ENCODE data around the gene CACNA2D1. TPM values are rescaled to one million over a fixed set of nuclear protein-coding genes. Genes with fewer than 3 reads are reported as not detected.
"Not testable (repeated sequence)": the region's sequence is repeated elsewhere in the genome, so short reads cannot be mapped to it uniquely, and the experiment has no call there.

Gene CACNA2D1
- total RNA-seq, 2 experiments from 2014 or later = not detected

DNA sequence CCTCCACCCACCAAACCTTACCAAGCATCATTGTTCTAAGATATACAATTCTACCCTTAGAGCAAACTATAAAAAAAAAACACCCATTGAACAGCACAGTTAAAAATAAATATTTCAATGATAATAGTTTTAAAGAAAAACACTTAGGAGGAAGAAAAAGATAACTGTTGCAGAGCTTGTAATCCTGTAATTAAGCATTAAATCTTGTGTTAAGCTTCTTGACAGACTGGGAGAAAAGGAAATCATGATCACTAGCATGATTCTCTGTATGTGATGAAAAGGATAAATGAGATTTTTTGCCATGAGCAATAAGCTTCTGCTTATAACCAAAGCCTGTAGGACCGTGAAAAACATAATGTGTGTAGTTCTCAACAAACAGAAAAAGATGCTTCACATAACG lies 289.8 kb downstream of the CACNA2D1 start:
- no peaks in the 10 kb centered on the region for H3K4me1 Mint-ChIP-seq (ENCODE audit: low read depth)
- intact Hi-C loops (cut with micrococcal nuclease) = no loop called here
- no peak overlapping the region for H3K4me3 Mint-ChIP-seq
- no peaks in the 10 kb centered on the region for H3K9me3 Mint-ChIP-seq
- CTCF ChIA-PET = no interaction called here
- H3K36me3 Mint-ChIP-seq (ENCODE audit: low read depth) = no peaks in the 10 kb centered on the region
- DNase-seq = no peak
- no peaks in the 10 kb centered on the region for H3K27me3 Mint-ChIP-seq (ENCODE audit: low read depth)
- H3K27ac Mint-ChIP-seq = no peak overlapping the region

DNA sequence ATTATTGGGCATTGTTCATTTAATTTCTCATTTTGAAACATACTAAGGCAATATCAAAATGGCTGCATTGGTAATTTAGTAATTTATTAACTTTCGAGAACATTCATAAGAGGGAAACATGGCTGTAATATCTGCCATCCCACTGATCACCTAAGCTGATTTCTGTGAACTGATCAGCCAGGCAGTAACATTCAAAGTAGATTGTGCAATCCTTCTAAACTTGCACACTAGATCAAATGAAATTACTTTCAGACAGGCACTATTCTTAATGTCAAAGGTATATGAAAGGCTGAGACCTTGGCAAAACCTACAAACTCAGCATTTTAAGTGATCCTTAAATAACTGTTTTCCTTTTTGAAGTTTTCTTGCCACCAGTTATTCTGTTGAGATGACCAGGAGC lies 290.7 kb downstream of the CACNA2D1 start:
- Mint-ChIP-seq H3K4me1 (ENCODE audit: low read depth) (no peaks in the 10 kb centered on the region), H3K27me3 (ENCODE audit: low read depth) (no peaks in the 10 kb centered on the region), H3K27ac (no peak overlapping the region), H3K9me3 (no peaks in the 10 kb centered on the region), H3K36me3 (ENCODE audit: low read depth) (no peaks in the 10 kb centered on the region), H3K4me3 (no peak overlapping the region)
- intact Hi-C loops (cut with micrococcal nuclease) = no loop called here
- CTCF ChIA-PET = no interaction called here
- no peak for DNase-seq

DNA sequence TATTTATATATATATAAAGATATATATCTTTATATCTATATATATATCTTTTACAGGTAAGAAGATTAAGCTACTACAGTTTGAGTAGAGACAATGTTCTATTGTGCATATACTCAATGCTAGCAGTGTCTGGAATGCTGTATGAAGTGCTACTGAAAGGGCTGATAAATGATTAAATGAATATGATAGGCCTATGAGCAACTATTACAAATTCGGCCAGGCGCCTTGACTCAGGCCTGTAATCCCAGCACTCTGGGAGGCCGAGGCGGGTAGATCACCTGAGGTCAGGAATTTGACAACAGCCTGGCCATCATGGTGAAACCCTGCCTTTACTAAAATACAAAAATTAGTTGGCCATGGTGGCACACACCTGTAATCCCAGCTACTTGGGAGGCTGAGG lies 297.1 kb downstream of the CACNA2D1 start:
- H3K4me1 Mint-ChIP-seq (ENCODE audit: low read depth) = no peaks in the 10 kb centered on the region

DNA sequence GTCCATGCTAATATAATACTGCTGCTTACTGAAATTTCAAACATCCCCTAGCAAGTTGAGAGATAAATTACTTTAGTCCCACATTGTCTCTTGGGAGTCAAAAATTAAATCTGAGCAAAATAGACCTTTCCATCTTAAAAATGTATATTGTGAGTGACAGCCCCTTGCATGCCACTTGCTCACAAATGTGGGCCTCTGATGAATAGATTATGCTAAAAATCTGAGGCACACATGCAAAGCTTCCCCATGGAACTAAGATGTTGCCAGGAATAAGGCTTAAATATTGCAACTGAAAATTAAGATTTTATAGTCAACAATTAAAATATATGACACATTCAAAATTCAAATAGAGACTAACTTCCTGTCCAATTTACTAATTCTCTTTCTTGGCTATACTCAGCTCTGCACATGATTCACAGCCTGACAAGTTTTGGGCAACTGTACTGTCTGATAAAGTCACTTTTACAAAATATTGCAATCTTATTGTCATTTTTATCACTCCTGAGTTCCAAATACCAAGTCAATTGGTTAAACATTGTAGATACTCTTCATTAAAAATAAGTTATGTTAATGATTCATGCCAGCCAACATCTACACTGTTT lies 301.2 kb downstream of the CACNA2D1 start:
- Mint-ChIP-seq H3K4me3 (no peak overlapping the region), H3K36me3 (ENCODE audit: low read depth) (no peaks in the 10 kb centered on the region), H3K27me3 (ENCODE audit: low read depth) (no peaks in the 10 kb centered on the region), H3K4me1 (ENCODE audit: low read depth) (no peaks in the 10 kb centered on the region), H3K27ac (no peak overlapping the region), H3K9me3 (no peaks in the 10 kb centered on the region)
- DNase-seq = no peak
- intact Hi-C loops (cut with micrococcal nuclease) = no loop called here
- CTCF ChIA-PET = interaction anchor here (0.8 kb wide), 1 partner anchor 235 kb away, joined by 4 read pairs; no protein-coding TSS in a partner anchor

More for the DNA sequence above, 297.1 kb downstream of the CACNA2D1 start:
- no peak for DNase-seq
- no peaks in the 10 kb centered on the region for H3K36me3 Mint-ChIP-seq (ENCODE audit: low read depth)
- intact Hi-C loops (cut with micrococcal nuclease) = no loop called here
- H3K9me3 Mint-ChIP-seq = no peaks in the 10 kb centered on the region
- no peak overlapping the region for H3K27ac Mint-ChIP-seq
- CTCF ChIA-PET = no interaction called here
- no peak overlapping the region for H3K4me3 Mint-ChIP-seq
- no peaks in the 10 kb centered on the region for H3K27me3 Mint-ChIP-seq (ENCODE audit: low read depth)

DNA sequence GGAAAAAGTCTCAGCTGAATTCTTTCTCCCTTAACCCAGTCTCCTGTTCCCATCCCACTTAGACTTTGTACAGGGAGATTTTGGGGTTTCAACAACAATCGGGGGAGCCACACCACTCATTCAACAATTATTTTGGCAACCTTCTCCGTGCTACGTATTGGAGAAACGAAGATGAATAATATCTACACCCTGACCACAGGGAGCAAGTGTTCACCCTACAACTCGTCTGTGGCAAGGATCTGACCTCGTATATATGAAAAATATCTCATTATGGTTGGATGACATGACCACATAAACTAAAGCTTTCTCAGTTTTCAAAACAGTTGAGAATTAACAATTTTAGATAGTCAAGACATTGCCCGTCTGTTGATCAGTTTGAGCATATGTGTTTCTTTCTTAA lies 302.1 kb downstream of the CACNA2D1 start:
- CTCF ChIA-PET = interaction anchor here (0.6 to 0.8 kb wide), 2 partner anchors 74 to 234 kb away, joined by 3 to 4 read pairs; no protein-coding TSS in a partner anchor
- Mint-ChIP-seq H3K9me3 (no peaks in the 10 kb centered on the region), H3K4me3 (no peak overlapping the region), H3K27me3 (ENCODE audit: low read depth) (no peaks in the 10 kb centered on the region), H3K36me3 (ENCODE audit: low read depth) (no peaks in the 10 kb centered on the region), H3K4me1 (ENCODE audit: low read depth) (no peaks in the 10 kb centered on the region), H3K27ac (no peak overlapping the region)
- no peak for DNase-seq
- intact Hi-C loops (cut with micrococcal nuclease) = no loop called here

DNA sequence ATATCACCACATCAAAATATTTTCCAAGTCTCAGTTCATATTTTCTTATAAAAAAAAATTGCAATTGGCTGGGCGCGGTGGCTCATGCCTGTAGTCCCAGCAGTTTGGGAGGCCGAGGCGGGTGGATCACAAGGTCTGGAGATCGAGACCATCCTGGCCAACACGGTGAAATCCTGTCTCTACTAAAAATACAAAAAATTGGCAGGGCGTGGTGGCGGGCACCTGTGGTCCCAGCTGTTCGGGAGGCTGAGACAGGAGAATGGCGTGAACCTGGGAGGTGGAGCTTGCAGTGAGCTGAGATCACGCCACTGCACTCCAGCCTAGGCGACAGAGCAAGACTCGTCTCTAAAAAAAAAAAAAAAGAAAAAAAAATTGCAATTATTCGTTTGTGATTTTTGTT lies 303.0 kb downstream of the CACNA2D1 start:
- H3K4me3 Mint-ChIP-seq; H3K36me3 Mint-ChIP-seq (ENCODE audit: low read depth); H3K27ac Mint-ChIP-seq; H3K4me1 Mint-ChIP-seq (ENCODE audit: low read depth); H3K27me3 Mint-ChIP-seq (ENCODE audit: low read depth); DNase-seq; H3K9me3 Mint-ChIP-seq; intact Hi-C loops (cut with micrococcal nuclease): not testable (repeated sequence)
- CTCF ChIA-PET = interaction anchor here (0.6 kb wide), 1 partner anchor 75 kb away, joined by 3 read pairs; no protein-coding TSS in a partner anchor

DNA sequence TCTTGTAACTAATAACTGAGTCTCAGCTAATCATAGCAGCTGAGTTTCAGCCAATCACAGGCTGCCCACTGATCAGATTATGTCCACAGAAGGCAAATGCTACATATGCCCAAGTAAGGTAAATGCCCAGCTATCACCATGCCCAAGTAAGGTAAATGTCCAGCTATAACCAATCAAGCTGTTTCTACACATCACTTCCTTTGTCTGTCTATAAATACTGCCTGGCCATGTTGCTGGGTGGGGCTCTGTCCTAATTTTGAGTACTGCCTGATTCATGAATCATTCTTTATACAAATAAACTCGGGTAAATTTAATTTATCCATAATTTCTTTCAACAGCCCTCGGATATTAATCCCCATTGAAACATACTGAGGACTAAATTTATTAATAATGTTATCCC lies 312.4 kb downstream of the CACNA2D1 start:
- Mint-ChIP-seq H3K4me1 (ENCODE audit: low read depth) (no peaks in the 10 kb centered on the region), H3K27me3 (ENCODE audit: low read depth) (no peaks in the 10 kb centered on the region), H3K4me3 (no peak overlapping the region), H3K9me3 (no peaks in the 10 kb centered on the region), H3K27ac (no peak overlapping the region), H3K36me3 (ENCODE audit: low read depth) (no peaks in the 10 kb centered on the region)
- CTCF ChIA-PET = no interaction called here
- no peak for DNase-seq
- intact Hi-C loops (cut with micrococcal nuclease) = no loop called here

DNA sequence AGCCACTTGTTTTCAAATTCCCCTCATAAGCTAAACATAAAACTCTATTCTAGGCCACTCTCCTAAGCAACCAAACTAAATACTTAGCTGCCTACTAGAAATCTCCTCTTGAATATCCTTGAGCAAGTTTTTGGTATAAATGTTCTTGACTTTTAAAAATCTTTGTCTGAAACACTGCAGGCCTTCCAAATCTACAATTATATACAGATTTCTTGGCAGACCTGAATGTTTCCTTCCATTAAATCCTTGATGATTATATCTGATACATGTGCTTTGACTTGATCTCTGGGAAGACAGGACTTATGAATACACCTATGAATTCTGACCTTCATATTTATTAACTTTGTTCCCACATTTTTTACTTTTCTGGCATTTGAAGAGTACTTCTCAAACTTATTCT lies 314.5 kb downstream of the CACNA2D1 start:
- Mint-ChIP-seq H3K36me3 (ENCODE audit: low read depth) (no peaks in the 10 kb centered on the region), H3K9me3 (no peaks in the 10 kb centered on the region), H3K27me3 (ENCODE audit: low read depth) (no peaks in the 10 kb centered on the region), H3K4me3 (no peak overlapping the region), H3K4me1 (ENCODE audit: low read depth) (no peaks in the 10 kb centered on the region), H3K27ac (no peak overlapping the region)
- CTCF ChIA-PET = no interaction called here
- intact Hi-C loops (cut with micrococcal nuclease) = no loop called here
- DNase-seq = no peak

DNA sequence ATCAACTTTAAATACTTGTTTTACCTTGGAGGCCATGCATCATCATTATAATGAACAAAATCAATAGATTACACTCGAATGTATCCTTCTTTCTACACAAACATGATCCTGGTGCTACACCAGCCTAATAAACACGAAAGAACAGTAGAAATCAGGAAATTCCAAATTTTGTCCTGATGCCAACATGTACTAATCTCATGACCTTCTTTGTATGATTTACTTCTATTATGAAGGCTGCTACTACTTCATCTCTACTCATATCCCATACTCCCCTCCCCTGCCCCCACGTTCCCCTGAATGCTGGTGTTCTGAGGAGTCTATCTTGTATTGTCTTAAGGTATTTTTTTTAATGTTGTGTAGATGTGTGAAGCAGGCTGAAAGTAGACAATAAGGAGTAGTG lies 315.0 kb downstream of the CACNA2D1 start:
- H3K4me3 Mint-ChIP-seq = no peak overlapping the region
- no peak overlapping the region for H3K27ac Mint-ChIP-seq
- H3K9me3 Mint-ChIP-seq = no peaks in the 10 kb centered on the region
- no peaks in the 10 kb centered on the region for H3K4me1 Mint-ChIP-seq (ENCODE audit: low read depth)
- H3K27me3 Mint-ChIP-seq (ENCODE audit: low read depth) = no peaks in the 10 kb centered on the region
- CTCF ChIA-PET = no interaction called here
- no peaks in the 10 kb centered on the region for H3K36me3 Mint-ChIP-seq (ENCODE audit: low read depth)
- intact Hi-C loops (cut with micrococcal nuclease) = no loop called here
- no peak for DNase-seq

DNA sequence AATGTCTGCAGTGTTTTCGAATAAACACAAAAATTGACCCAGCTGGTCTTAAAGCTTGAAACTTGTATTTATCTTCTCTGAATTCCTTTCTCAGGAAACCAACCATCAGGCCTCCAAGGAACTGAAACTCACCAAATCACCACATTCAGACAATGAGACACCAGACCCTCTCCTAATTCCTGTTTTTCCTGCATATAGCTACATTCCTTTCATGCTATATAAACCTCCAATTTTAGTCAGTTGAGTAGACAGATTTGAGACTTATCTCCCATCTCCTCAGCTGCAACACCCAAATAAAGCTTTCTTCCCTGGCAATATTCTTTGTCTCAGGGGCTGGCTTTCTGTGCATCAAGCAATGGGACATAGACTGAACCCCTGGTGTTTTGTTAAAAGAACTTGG lies 317.0 kb downstream of the CACNA2D1 start:
- Mint-ChIP-seq H3K4me3 (no peak overlapping the region), H3K4me1 (ENCODE audit: low read depth) (no peaks in the 10 kb centered on the region), H3K27ac (no peak overlapping the region), H3K9me3 (no peaks in the 10 kb centered on the region), H3K27me3 (ENCODE audit: low read depth) (no peaks in the 10 kb centered on the region), H3K36me3 (ENCODE audit: low read depth) (no peaks in the 10 kb centered on the region)
- DNase-seq = no peak
- intact Hi-C loops (cut with micrococcal nuclease) = no loop called here
- CTCF ChIA-PET = no interaction called here

DNA sequence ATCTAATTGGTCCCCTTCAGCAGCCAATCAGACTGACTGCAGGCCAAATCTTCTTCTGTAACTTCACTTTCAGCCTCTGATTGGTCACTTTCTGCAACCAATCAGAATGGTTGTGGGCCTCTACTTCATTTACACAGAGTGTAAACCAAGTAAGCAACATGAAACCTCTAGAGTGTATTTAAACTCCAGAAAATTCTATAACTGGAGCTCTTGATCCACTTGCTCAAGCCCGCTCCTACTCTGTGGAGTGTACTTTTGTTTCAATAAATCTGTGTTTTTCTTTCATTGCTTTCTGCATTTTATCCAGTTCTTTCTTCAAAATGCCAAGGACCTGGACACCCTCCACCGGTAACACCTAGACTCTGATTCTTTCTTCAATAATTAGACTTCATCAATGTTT lies 319.1 kb downstream of the CACNA2D1 start:
- no peak overlapping the region for H3K4me3 Mint-ChIP-seq
- intact Hi-C loops (cut with micrococcal nuclease) = no loop called here
- H3K36me3 Mint-ChIP-seq (ENCODE audit: low read depth) = no peaks in the 10 kb centered on the region
- no peak overlapping the region for H3K27ac Mint-ChIP-seq
- no peak for DNase-seq
- H3K9me3 Mint-ChIP-seq = no peaks in the 10 kb centered on the region
- H3K27me3 Mint-ChIP-seq (ENCODE audit: low read depth) = no peaks in the 10 kb centered on the region
- H3K4me1 Mint-ChIP-seq (ENCODE audit: low read depth) = no peaks in the 10 kb centered on the region
- CTCF ChIA-PET = no interaction called here

DNA sequence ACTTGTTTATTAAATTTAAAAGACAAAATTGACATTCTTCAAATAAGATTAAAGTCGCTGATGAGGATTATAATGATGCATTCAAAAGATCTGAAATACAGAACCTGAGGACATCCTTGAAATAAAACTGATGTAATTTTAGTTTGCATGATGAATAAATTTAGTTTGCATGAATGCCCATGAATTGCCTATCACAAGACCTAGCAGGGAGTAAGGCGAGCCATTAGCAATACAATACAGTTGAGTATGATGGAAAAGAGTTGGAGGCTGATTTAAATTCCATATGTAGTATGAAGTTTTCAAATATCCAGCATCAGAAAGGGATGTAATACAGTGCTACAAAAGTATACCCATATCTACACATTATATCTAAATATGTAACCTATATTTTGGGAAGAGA lies 321.3 kb downstream of the CACNA2D1 start:
- Mint-ChIP-seq H3K4me1 (ENCODE audit: low read depth) (no peaks in the 10 kb centered on the region), H3K4me3 (no peak overlapping the region)

DNA sequence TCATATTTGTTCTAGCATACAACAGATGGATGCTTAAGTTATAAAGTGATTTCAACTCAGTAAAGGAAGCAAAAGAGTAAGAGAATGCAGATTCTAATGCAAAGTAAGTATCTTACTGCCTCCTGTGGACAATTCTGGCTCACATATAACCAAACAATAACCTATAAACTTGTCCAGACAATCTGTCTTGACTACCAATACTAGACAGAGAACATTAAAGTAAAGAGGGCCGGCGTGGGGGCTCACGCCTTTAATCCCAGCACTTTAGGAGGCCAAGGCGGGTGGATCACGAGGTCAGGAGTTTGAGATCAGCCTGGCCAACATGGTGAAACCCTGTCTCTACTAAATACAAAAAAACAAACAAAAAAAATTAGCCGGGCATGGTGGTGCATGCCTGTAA lies 329.3 kb downstream of the CACNA2D1 start:
- no peaks in the 10 kb centered on the region for H3K9me3 Mint-ChIP-seq
- no peak overlapping the region for H3K27ac Mint-ChIP-seq
- H3K27me3 Mint-ChIP-seq (ENCODE audit: low read depth) = no peaks in the 10 kb centered on the region
- intact Hi-C loops (cut with micrococcal nuclease) = no loop called here
- no peaks in the 10 kb centered on the region for H3K36me3 Mint-ChIP-seq (ENCODE audit: low read depth)
- no peak for DNase-seq
- CTCF ChIA-PET = interaction anchor here (0.6 kb wide), 1 partner anchor 155 kb away, joined by 3 read pairs; no protein-coding TSS in a partner anchor
- no peak overlapping the region for H3K4me3 Mint-ChIP-seq
- H3K4me1 Mint-ChIP-seq (ENCODE audit: low read depth) = no peaks in the 10 kb centered on the region

More for the DNA sequence above, 321.3 kb downstream of the CACNA2D1 start:
- Mint-ChIP-seq H3K9me3 (no peaks in the 10 kb centered on the region), H3K27me3 (ENCODE audit: low read depth) (no peaks in the 10 kb centered on the region), H3K36me3 (ENCODE audit: low read depth) (no peaks in the 10 kb centered on the region), H3K27ac (no peak overlapping the region)
- intact Hi-C loops (cut with micrococcal nuclease) = no loop called here
- CTCF ChIA-PET = no interaction called here
- DNase-seq = no peak
